GM23338 (cell line): ENCODE data around the gene STN1.

ENCODE experiments used
- CREB1 ChIP-seq: fragments of 250-450 bp; sonication (Bioruptor Pico); IDR thresholded peaks from 2 replicates; pipeline ENCODE4 v1.5.0; 2020; ENCODE audit warnings: low read depth, mild to moderate bottlenecking, moderate library complexity
- EZH2 ChIP-seq: fragments of 200-600 bp; sonication (generic); IDR thresholded peaks from one replicate; pipeline ENCODE4 v1.8.0; 2017; ENCODE audit warnings: antibody characterized with exemption, mild to moderate bottlenecking, low read depth; ENCODE audit not compliant: unreplicated experiment
- EZH2phosphoT487 ChIP-seq: fragments of 200-600 bp; sonication (generic); IDR thresholded peaks from one replicate; pipeline ENCODE4 v1.8.1; 2018; ENCODE audit warnings: antibody characterized with exemption; ENCODE audit not compliant: unreplicated experiment
- JUNB ChIP-seq: IDR thresholded peaks from one replicate; pipeline ENCODE4 v1.6.1; 2016; ENCODE audit warnings: antibody characterized with exemption; ENCODE audit not compliant: unreplicated experiment
- NANOG ChIP-seq: IDR thresholded peaks from 2 replicates; pipeline ENCODE4 v1.6.1; 2016; ENCODE audit warnings: antibody characterized with exemption, borderline replicate concordance
- POLR2AphosphoS5 ChIP-seq: IDR thresholded peaks from 2 replicates; pipeline ENCODE4 v1.6.1; 2016; ENCODE audit warnings: antibody characterized with exemption, low read depth
- REST ChIP-seq: IDR thresholded peaks from one replicate; pipeline ENCODE4 v1.6.1; 2018; ENCODE audit warnings: antibody characterized with exemption; ENCODE audit not compliant: unreplicated experiment
- TF ChIP-seq, protein P1 (sequence below), 2 experiments: fragments of 200-600 bp in 1 of 2; sonication (generic) in 1 of 2; conservative IDR thresholded peaks; 2 replicates each; pipeline versions ENCODE4 v1.5.1 to v1.6.1; 2016 to 2017; ENCODE audit warnings: antibody characterized with exemption in 2 of 2, low read depth in 2 of 2, mild to moderate bottlenecking in 2 of 2, moderate library complexity in 1 of 2

- TF ChIP-seq, protein P1, sequence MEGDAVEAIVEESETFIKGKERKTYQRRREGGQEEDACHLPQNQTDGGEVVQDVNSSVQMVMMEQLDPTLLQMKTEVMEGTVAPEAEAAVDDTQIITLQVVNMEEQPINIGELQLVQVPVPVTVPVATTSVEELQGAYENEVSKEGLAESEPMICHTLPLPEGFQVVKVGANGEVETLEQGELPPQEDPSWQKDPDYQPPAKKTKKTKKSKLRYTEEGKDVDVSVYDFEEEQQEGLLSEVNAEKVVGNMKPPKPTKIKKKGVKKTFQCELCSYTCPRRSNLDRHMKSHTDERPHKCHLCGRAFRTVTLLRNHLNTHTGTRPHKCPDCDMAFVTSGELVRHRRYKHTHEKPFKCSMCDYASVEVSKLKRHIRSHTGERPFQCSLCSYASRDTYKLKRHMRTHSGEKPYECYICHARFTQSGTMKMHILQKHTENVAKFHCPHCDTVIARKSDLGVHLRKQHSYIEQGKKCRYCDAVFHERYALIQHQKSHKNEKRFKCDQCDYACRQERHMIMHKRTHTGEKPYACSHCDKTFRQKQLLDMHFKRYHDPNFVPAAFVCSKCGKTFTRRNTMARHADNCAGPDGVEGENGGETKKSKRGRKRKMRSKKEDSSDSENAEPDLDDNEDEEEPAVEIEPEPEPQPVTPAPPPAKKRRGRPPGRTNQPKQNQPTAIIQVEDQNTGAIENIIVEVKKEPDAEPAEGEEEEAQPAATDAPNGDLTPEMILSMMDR (conservative IDR thresholded peaks at IDR 0.05; ENCODE audit: low read depth in 2 of 2) = no peak
- TF ChIP-seq POLR2AphosphoS5 = no peak
- TF ChIP-seq EZH2 = no peak
- TF ChIP-seq CREB1 (CRISPR knock-in tag) = no peak
- TF ChIP-seq EZH2phosphoT487 = no peak
- TF ChIP-seq REST = no peak
- no peak for TF ChIP-seq JUNB
- TF ChIP-seq NANOG = no peak
Measured at GRCh38 chr10:103836273-103836672, 81.7 kb downstream of the STN1 start.
